ENCODE measurements around the gene MTFR1L. TPM values are rescaled to one million over a fixed set of nuclear protein-coding genes. Genes with fewer than 3 reads are reported as not detected.

Gene MTFR1L
- total RNA-seq, 2 donors from 2014 or later, result 39.7 to 56.4 TPM

GRCh38 chr1:25809929-25810328 lies 9.8 kb upstream of the MTFR1L start:
- ATAC-seq (no peak), DNase-seq (no peak)
- TF ChIP-seq POLR2A (IDR thresholded peaks at IDR 0.05) (no peak), CTCF (IDR thresholded peaks at IDR 0.05) (no peak)
- Histone ChIP-seq H3K4me3 (no peak overlapping the region), H3K36me3 (replicated peaks in 1 of 2; ENCODE audit: insufficient read depth in 1 of 2, low read depth in 2 of 2) (peaks cover 0 to 5% of the 10 kb centered on the region in 2 donors), H3K9me3 (no peaks in the 10 kb centered on the region), H3K27me3 (no peaks in the 10 kb centered on the region), H3K4me1 (peaks cover 42% of the 10 kb centered on the region), H3K27ac (peak overlapping the region in 1 of 4 donors; percentile 5)
- intact Hi-C loops (cut with DNase I), result loop anchor here (5.0 kb wide), 2 partner anchors 198 to 308 kb away; no protein-coding TSS in a partner anchor
- 89 to 94% methylated on average over 3 to 7 of the region's 7 CpGs for WGBS, 2 donors

GRCh38 chr1:25810341-25811299 lies 9.1 kb upstream of the MTFR1L start:
- no peaks in the 10 kb centered on the region for H3K27me3 ChIP-seq
- H3K27ac ChIP-seq, result peak overlapping the region in 1 of 4 donors; percentile 5
- TF ChIP-seq POLR2A (IDR thresholded peaks at IDR 0.05), result no peak
- TF ChIP-seq CTCF (IDR thresholded peaks at IDR 0.05), result peak; percentile 84 to 97 (median 88)
- no peaks in the 10 kb centered on the region for H3K9me3 ChIP-seq
- WGBS, 2 donors, result 35 to 70% methylated on average over 7 to 21 of the region's 21 CpGs
- no peak overlapping the region for H3K4me3 ChIP-seq
- H3K4me1 ChIP-seq, result peaks cover 35% of the 10 kb centered on the region
- DNase-seq (peak; percentile 71 to 83 (median 78)), ATAC-seq (peak; percentile 47)
- H3K36me3 ChIP-seq (replicated peaks in 1 of 2; ENCODE audit: insufficient read depth in 1 of 2, low read depth in 2 of 2), result peaks cover 0 to 8% of the 10 kb centered on the region in 2 donors
- intact Hi-C loops (cut with DNase I), result no loop called here

GRCh38 chr1:25811384-25812082 lies 8.2 kb upstream of the MTFR1L start:
- 81 to 84% methylated on average over 5 to 13 of the region's 13 CpGs for WGBS, 2 donors

GRCh38 chr1:25813071-25813733 lies 6.6 kb upstream of the MTFR1L start:
- peaks cover 18% of the 10 kb centered on the region for H3K4me1 ChIP-seq
- H3K27ac ChIP-seq, result no peak overlapping the region
- peaks cover 0 to 8% of the 10 kb centered on the region in 2 donors for H3K36me3 ChIP-seq (replicated peaks in 1 of 2; ENCODE audit: insufficient read depth in 1 of 2, low read depth in 2 of 2)
- no peak overlapping the region for H3K4me3 ChIP-seq
- no peaks in the 10 kb centered on the region for H3K27me3 ChIP-seq
- H3K9me3 ChIP-seq, result no peaks in the 10 kb centered on the region
- 74 to 77% methylated on average over 10 to 11 of the region's 11 CpGs for WGBS, 2 donors
- DNase-seq, result no peak
- TF ChIP-seq POLR2A (IDR thresholded peaks at IDR 0.05) (no peak), CTCF (IDR thresholded peaks at IDR 0.05) (no peak)
- ATAC-seq, result no peak
- intact Hi-C loops (cut with DNase I), result no loop called here

More at GRCh38 chr1:25811384-25812082, 8.2 kb upstream of the MTFR1L start:
- ATAC-seq (no peak), DNase-seq (no peak)
- Histone ChIP-seq H3K27me3 (no peaks in the 10 kb centered on the region), H3K4me3 (no peak overlapping the region), H3K36me3 (replicated peaks in 1 of 2; ENCODE audit: insufficient read depth in 1 of 2, low read depth in 2 of 2) (peaks cover 0 to 8% of the 10 kb centered on the region in 2 donors), H3K4me1 (peaks cover 26% of the 10 kb centered on the region), H3K9me3 (no peaks in the 10 kb centered on the region), H3K27ac (no peak overlapping the region)
- intact Hi-C loops (cut with DNase I), result no loop called here
- TF ChIP-seq POLR2A (IDR thresholded peaks at IDR 0.05) (no peak), CTCF (IDR thresholded peaks at IDR 0.05) (no peak)
